SK-N-SH (cell line): ENCODE data around the gene LPP. TPM values are rescaled to one million over a fixed set of nuclear protein-coding genes. Genes with fewer than 3 reads are reported as not detected.

Experiments
- CTCF ChIA-PET: fragments of 300-600, 350-600 bp; formaldehyde crosslinking; extraction: SDS; loops from one replicate; lab custom pipeline; 2021; lab: Yijun Ruan, JAX
- POLR2A ChIA-PET: fragments of 350-600 bp; sonication (Branson Sonifier 250); formaldehyde crosslinking; extraction: SDS; loops from one replicate; lab custom pipeline; 2020; ENCODE audit warnings: antibody characterized with exemption, inconsistent platforms; lab: Yijun Ruan, JAX
- DNase-seq: peaks from one replicate; pipeline ENCODE4 v3.0.0; 2012
- H2AFZ ChIP-seq: fragments of 200-600 bp; sonication (generic); 2 replicates; pipeline ENCODE4 v1.8.1; 2016; ENCODE audit warnings: antibody characterized with exemption, mild to moderate bottlenecking, low read depth
- H3F3A ChIP-seq: fragments of 200-600 bp; sonication (generic); replicated peaks from 2 replicates; pipeline ENCODE3; 2016; ENCODE audit warnings: antibody characterized with exemption, mild to moderate bottlenecking; ENCODE audit not compliant: insufficient read depth
- H3K27ac ChIP-seq, 2 experiments: fragments of 200-500 bp in 1 of 2; fragments of 200-600 bp in 1 of 2; sonication (Bioruptor generic) in 1 of 2; sonication (generic), shearing (Covaris generic) in 1 of 2; 2 replicates each; pipeline versions ENCODE4 v1.5.1 to v1.6.1; 2014 to 2016; ENCODE audit warnings: low read depth in 2 of 2, inconsistent platforms in 1 of 2, low read length in 1 of 2, mild to moderate bottlenecking in 1 of 2, mixed read lengths in 1 of 2
- H3K27me3 ChIP-seq: fragments of 200-600 bp; sonication (generic), shearing (Covaris generic); 2 replicates; pipeline ENCODE4 v1.6.1; 2016; ENCODE audit warnings: mixed run types; ENCODE audit not compliant: insufficient read depth
- H3K36me3 ChIP-seq, 2 experiments: fragments of 200-500 bp in 1 of 2; fragments of 200-600 bp in 1 of 2; sonication (Bioruptor generic) in 1 of 2; sonication (generic) in 1 of 2; replicated peaks in 1 of 2; 2 replicates each; pipeline versions ENCODE3 to v1.5.1; 2014 to 2016; ENCODE audit warnings: low read length in 1 of 2, mild to moderate bottlenecking in 1 of 2; ENCODE audit not compliant: insufficient read depth in 2 of 2, control insufficient read depth in 1 of 2
- H3K4me1 ChIP-seq, 2 experiments: fragments of 200-500 bp in 1 of 2; fragments of 200-600 bp in 1 of 2; sonication (Bioruptor generic) in 1 of 2; sonication (generic), shearing (Covaris generic) in 1 of 2; 2 replicates each; pipeline versions ENCODE4 v1.5.1 to v1.6.1; 2014 to 2016; ENCODE audit warnings: low read depth in 1 of 2, low read length in 1 of 2, mixed run types in 1 of 2; ENCODE audit not compliant: insufficient read depth in 2 of 2, control insufficient read depth in 1 of 2
- H3K4me2 ChIP-seq: fragments of 200-600 bp; sonication (generic), shearing (Covaris generic); 2 replicates; pipeline ENCODE4 v1.6.1; 2017; ENCODE audit warnings: mixed run types
- H3K4me3 ChIP-seq, 2 experiments: fragments of 200-500 bp in 1 of 2; fragments of 200-600 bp in 1 of 2; sonication (Bioruptor generic) in 1 of 2; sonication (generic), shearing (Covaris generic) in 1 of 2; 2 replicates each; pipeline versions ENCODE4 v1.5.1 to v1.8.1; 2014 to 2016; ENCODE audit warnings: low read depth in 2 of 2, inconsistent platforms in 1 of 2, low read length in 1 of 2, mild to moderate bottlenecking in 1 of 2, mixed read lengths in 1 of 2, moderate library complexity in 1 of 2
- H3K79me2 ChIP-seq: fragments of 200-600 bp; sonication (generic); 2 replicates; pipeline ENCODE4 v1.8.1; 2017; ENCODE audit warnings: mild to moderate bottlenecking; ENCODE audit not compliant: insufficient read depth
- H3K9ac ChIP-seq: fragments of 200-600 bp; sonication (generic); 2 replicates; pipeline ENCODE4 v1.6.1; 2017; ENCODE audit warnings: mixed run types
- H3K9me2 ChIP-seq: fragments of 200-600 bp; sonication (generic); 2 replicates; pipeline ENCODE4 v1.6.1; 2017; ENCODE audit warnings: mixed run types
- H3K9me3 ChIP-seq: fragments of 200-600 bp; sonication (generic); 2 replicates; pipeline ENCODE4 v1.6.1; 2017; ENCODE audit warnings: mixed run types, mild to moderate bottlenecking, moderate library complexity
- H4K20me1 ChIP-seq: fragments of 200-600 bp; sonication (generic); 2 replicates; pipeline ENCODE4 v1.6.1; 2017; ENCODE audit warnings: mild to moderate bottlenecking, mixed run types; ENCODE audit not compliant: insufficient read depth
- CTCF ChIP-seq: fragments of 200-600 bp; sonication (generic); IDR thresholded peaks from 2 replicates; pipeline ENCODE4 v1.6.1; 2017; ENCODE audit warnings: antibody characterized with exemption, mild to moderate bottlenecking, moderate library complexity
- FOSL2 ChIP-seq: IDR thresholded peaks from 2 replicates; pipeline ENCODE4 v1.4.0; 2012; ENCODE audit warnings: low read depth, mild to moderate bottlenecking, moderate library complexity, borderline replicate concordance
- FOXJ3 ChIP-seq: sonication (generic); formaldehyde crosslinking; IDR thresholded peaks from 2 replicates; pipeline ENCODE4 v1.5.1; 2020; ENCODE audit warnings: mild to moderate bottlenecking, missing genetic modification reagents
- GABPA ChIP-seq: IDR thresholded peaks from 2 replicates; pipeline ENCODE4 v1.4.0; 2012; ENCODE audit warnings: low read depth, mild to moderate bottlenecking
- GATA2 ChIP-seq: sonication (generic); formaldehyde crosslinking; IDR thresholded peaks from 2 replicates; pipeline ENCODE4 v1.5.0; 2020; ENCODE audit warnings: mild to moderate bottlenecking, missing genetic modification reagents
- JUND ChIP-seq: IDR thresholded peaks from 2 replicates; pipeline ENCODE4 v1.4.0; 2012
- MEF2A ChIP-seq: IDR thresholded peaks from 2 replicates; pipeline ENCODE4 v1.4.0; 2012; ENCODE audit warnings: low read depth, borderline replicate concordance
- NFIC ChIP-seq: IDR thresholded peaks from 2 replicates; pipeline ENCODE4 v1.4.0; 2012; ENCODE audit warnings: borderline replicate concordance
- NRF1 ChIP-seq: IDR thresholded peaks from 2 replicates; pipeline ENCODE4 v1.6.1; 2012; ENCODE audit warnings: low read depth, mild to moderate bottlenecking, low read length
- POLR2AphosphoS5 ChIP-seq: IDR thresholded peaks from 2 replicates; pipeline ENCODE4 v1.6.1; 2012; ENCODE audit warnings: low read depth, low read length
- RAD21 ChIP-seq: IDR thresholded peaks from 2 replicates; pipeline ENCODE4 v1.6.1; 2012; ENCODE audit warnings: mild to moderate bottlenecking, low read length
- REST ChIP-seq: IDR thresholded peaks from 2 replicates; pipeline ENCODE4 v1.6.1; 2012; ENCODE audit warnings: mild to moderate bottlenecking, low read depth, low read length, moderate library complexity
- TCF12 ChIP-seq: IDR thresholded peaks from 2 replicates; pipeline ENCODE4 v1.4.0; 2012
- USF1 ChIP-seq: IDR thresholded peaks from 2 replicates; pipeline ENCODE4 v1.4.0; 2012; ENCODE audit warnings: low read depth, borderline replicate concordance
- WGBS: methylation state at CpG from one replicate; pipeline ENCODE4 v1.1.6; 2017; ENCODE audit warnings: low lambda C conversion rate; 5-methylcytosine and 5-hydroxymethylcytosine counted together
- polyA plus RNA-seq, 3 experiments: library from polyadenylated mRNA; depleted of rRNA; stranded (reverse); fragments of >200 nt; gene quantifications; 2 replicates each; pipeline ENCODE4 v1.2.3, GENCODE V29; 2012

LPP gene
- polyA plus RNA-seq, 1 of the 3 experiments (the other 2 are of a cell fraction): 6.6 TPM

- peak overlapping the region in 1 of 2 experiments; percentile 73; a peak in 2 of 4 replicates for H3K27ac ChIP-seq
- peak overlapping the region; percentile 24; the same call in 1 of the 2 replicates for H3K9ac ChIP-seq
- H2AFZ ChIP-seq: no peak overlapping the region
- H3K4me2 ChIP-seq: peak overlapping the region; percentile 46
- H3K79me2 ChIP-seq: peaks cover 25% of the 10 kb centered on the region; the same call in 1 of the 2 replicates
- WGBS: 54% methylated on average over 4 of the region's 4 CpGs
- no peaks in the 10 kb centered on the region for H3K27me3 ChIP-seq
- ChIA-PET POLR2A (no interaction called here), CTCF (no interaction called here)
- no peak overlapping the region for H3K4me3 ChIP-seq
- peaks cover 10% of the 10 kb centered on the region; the same call in 1 of the 2 replicates for H4K20me1 ChIP-seq
- no peaks in the 10 kb centered on the region for H3K9me2 ChIP-seq
- H3K9me3 ChIP-seq: no peaks in the 10 kb centered on the region
- DNase-seq: no peak
- H3K4me1 ChIP-seq: peaks cover 0 to 19% of the 10 kb centered on the region in 2 experiments; a peak in 2 of 4 replicates
- peaks cover 0 to 11% of the 10 kb centered on the region in 2 experiments for H3K36me3 ChIP-seq
- TF ChIP-seq FOXJ3 (CRISPR knock-in tag) (no peak), RAD21 (no peak), NRF1 (no peak), NFIC (no peak), CTCF (no peak), REST (no peak), USF1 (no peak), MEF2A (no peak), TCF12 (no peak), GABPA (no peak), GATA2 (CRISPR knock-in tag) (no peak), FOSL2 (no peak), POLR2AphosphoS5 (no peak), JUND (no peak)
- peaks cover 9% of the 10 kb centered on the region for H3F3A ChIP-seq
Observed at GRCh38 chr3:188712248-188712924, 558.4 kb downstream of the LPP start.
